Colonic mucosa (tissue), 4 donors: ENCODE data around the gene SLC46A3. TPM values are rescaled to one million over a fixed set of nuclear protein-coding genes. Genes with fewer than 3 reads are reported as not detected.

Experiments
- DNase-seq: peaks from one replicate; pipeline ENCODE4 v3.0.0-alpha.2; 2020
- H3K27ac ChIP-seq: fragments of 200-600 bp; one replicate; pipeline ENCODE4 v1.8.0; 2021
- H3K27me3 ChIP-seq: fragments of 200-600 bp; one replicate; pipeline ENCODE4 v1.8.0; 2021
- H3K36me3 ChIP-seq: fragments of 200-600 bp; one replicate; pipeline ENCODE4 v1.8.0; 2021
- H3K4me1 ChIP-seq: fragments of 200-600 bp; one replicate; pipeline ENCODE4 v1.8.0; 2021; ENCODE audit warnings: mild to moderate bottlenecking
- H3K4me3 ChIP-seq: fragments of 200-600 bp; one replicate; pipeline ENCODE4 v1.8.0; 2021
- H3K9ac ChIP-seq, 2 donors: one replicate each; pipeline ENCODE4 v1.7.0; 2013; ENCODE audit warnings: control low read depth in 2 of 2, low read depth in 2 of 2, low read length in 2 of 2
- H3K9me3 ChIP-seq: fragments of 200-600 bp; one replicate; pipeline ENCODE4 v1.8.0; 2021
- CTCF ChIP-seq: fragments of 200-600 bp; IDR thresholded peaks from one replicate; pipeline ENCODE4 v1.8.0; 2022; ENCODE audit warnings: antibody characterized with exemption, mild to moderate bottlenecking
- intact Hi-C: fragments of 100-400 bp; cut with DNase I; formaldehyde crosslinking; loops from one replicate; pipeline ENCODE4 v1.14.1; 2022
- total RNA-seq, 2 donors: library from RNA; stranded (reverse); fragmentation: NEBNext Ultra II Directional in 1 of 2; extraction: Animal tissue kit (Norgen Biotek cat#: 25700) in 1 of 2; gene quantifications; one replicate each; pipeline ENCODE4 v1.2.1, GENCODE V29; 2021
- donor health status: healthy.
- donor health status: DM: no; HTN: no; CAD: no.
- donor health status: DM: no; HTN: no; CAD: no.

SLC46A3 gene
- total RNA-seq, 2 donors from 2014 or later, result 30.5 to 45.8 TPM

- Histone ChIP-seq H3K36me3 (no peaks in the 10 kb centered on the region), H3K9me3 (no peaks in the 10 kb centered on the region), H3K27ac (peak overlapping the region; percentile 94), H3K27me3 (no peaks in the 10 kb centered on the region), H3K4me1 (no peaks in the 10 kb centered on the region), H3K4me3 (peak overlapping the region; percentile 61), H3K9ac (peak overlapping the region; percentile 77 to 89)
- DNase-seq, result no peak
- no peak for TF ChIP-seq CTCF
- intact Hi-C loops, result no loop called here
Observed at GRCh38 chr13:28718196-28718542, 601 bp downstream of the SLC46A3 start.

- H3K9ac ChIP-seq, result peak overlapping the region in 1 of 2 donors; percentile 89
- no peak overlapping the region for H3K4me3 ChIP-seq
- DNase-seq, result no peak
Observed at GRCh38 chr13:28717170-28717569, 1.6 kb downstream of the SLC46A3 start.

GRCh38 chr13:28716511-28716910 lies 2.3 kb downstream of the SLC46A3 start:
- Histone ChIP-seq H3K27me3 (no peaks in the 10 kb centered on the region), H3K9me3 (no peaks in the 10 kb centered on the region), H3K4me1 (no peaks in the 10 kb centered on the region), H3K27ac (peak overlapping the region; percentile 94), H3K9ac (peak overlapping the region in 1 of 2 donors; percentile 89), H3K36me3 (no peaks in the 10 kb centered on the region), H3K4me3 (no peak overlapping the region)
- peak; percentile 84 for DNase-seq
- intact Hi-C loops, result no loop called here
- no peak for TF ChIP-seq CTCF

More at GRCh38 chr13:28717170-28717569, 1.6 kb downstream of the SLC46A3 start:
- no peaks in the 10 kb centered on the region for H3K27me3 ChIP-seq
- intact Hi-C loops, result no loop called here
- H3K9me3 ChIP-seq, result no peaks in the 10 kb centered on the region
- no peaks in the 10 kb centered on the region for H3K4me1 ChIP-seq
- peak overlapping the region; percentile 94 for H3K27ac ChIP-seq
- H3K36me3 ChIP-seq, result no peaks in the 10 kb centered on the region
- TF ChIP-seq CTCF, result no peak

- Histone ChIP-seq H3K27me3 (no peaks in the 10 kb centered on the region), H3K27ac (no peak overlapping the region), H3K4me3 (no peak overlapping the region), H3K4me1 (no peaks in the 10 kb centered on the region), H3K9ac (no peak overlapping the region), H3K36me3 (no peaks in the 10 kb centered on the region), H3K9me3 (no peaks in the 10 kb centered on the region)
- DNase-seq, result no peak
- intact Hi-C loops, result no loop called here
- no peak for TF ChIP-seq CTCF
Observed at GRCh38 chr13:28714651-28715050, 4.1 kb downstream of the SLC46A3 start.

- no peak overlapping the region for H3K9ac ChIP-seq
- no peaks in the 10 kb centered on the region for H3K9me3 ChIP-seq
- H3K4me1 ChIP-seq, result no peaks in the 10 kb centered on the region
- intact Hi-C loops, result no loop called here
- H3K27me3 ChIP-seq, result no peaks in the 10 kb centered on the region
- no peak for TF ChIP-seq CTCF
- H3K4me3 ChIP-seq, result no peak overlapping the region
- H3K36me3 ChIP-seq, result no peaks in the 10 kb centered on the region
- H3K27ac ChIP-seq, result peak overlapping the region; percentile 49
- peak; percentile 86 for DNase-seq
Observed at GRCh38 chr13:28710161-28710560, 8.6 kb downstream of the SLC46A3 start.
